Measurements from ENCODE around the gene PATJ.

DNA sequence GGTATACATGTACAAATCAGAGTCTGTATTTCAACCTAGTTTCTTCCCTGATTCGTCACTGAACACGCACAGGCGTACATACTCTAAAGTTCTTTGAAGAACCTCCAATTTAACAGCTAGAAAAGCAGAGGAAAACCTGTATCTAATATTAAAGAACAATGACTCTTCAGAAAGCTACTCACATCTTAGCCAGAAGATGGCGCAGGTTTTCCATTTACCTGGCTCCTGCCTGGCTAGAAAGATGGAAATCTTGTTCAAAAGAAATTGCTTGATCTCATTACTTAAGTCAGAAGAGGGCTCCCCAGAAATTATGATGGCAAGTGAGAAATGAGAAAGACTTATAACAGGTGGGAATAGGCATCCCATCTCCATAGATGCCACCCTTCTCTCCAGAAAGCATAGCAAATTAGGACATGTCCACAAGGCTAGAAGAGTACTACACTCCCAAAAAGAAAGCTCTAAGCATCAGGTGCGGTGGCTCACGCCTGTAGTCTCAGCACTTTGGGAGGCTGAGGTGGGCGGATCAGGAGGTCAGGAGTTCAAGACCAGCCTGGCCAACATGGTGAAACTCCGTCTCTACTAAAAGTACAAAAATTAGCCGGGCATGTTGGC is 433.4 kb downstream of the PATJ start:
- TF ChIP-seq, protein P1, sequence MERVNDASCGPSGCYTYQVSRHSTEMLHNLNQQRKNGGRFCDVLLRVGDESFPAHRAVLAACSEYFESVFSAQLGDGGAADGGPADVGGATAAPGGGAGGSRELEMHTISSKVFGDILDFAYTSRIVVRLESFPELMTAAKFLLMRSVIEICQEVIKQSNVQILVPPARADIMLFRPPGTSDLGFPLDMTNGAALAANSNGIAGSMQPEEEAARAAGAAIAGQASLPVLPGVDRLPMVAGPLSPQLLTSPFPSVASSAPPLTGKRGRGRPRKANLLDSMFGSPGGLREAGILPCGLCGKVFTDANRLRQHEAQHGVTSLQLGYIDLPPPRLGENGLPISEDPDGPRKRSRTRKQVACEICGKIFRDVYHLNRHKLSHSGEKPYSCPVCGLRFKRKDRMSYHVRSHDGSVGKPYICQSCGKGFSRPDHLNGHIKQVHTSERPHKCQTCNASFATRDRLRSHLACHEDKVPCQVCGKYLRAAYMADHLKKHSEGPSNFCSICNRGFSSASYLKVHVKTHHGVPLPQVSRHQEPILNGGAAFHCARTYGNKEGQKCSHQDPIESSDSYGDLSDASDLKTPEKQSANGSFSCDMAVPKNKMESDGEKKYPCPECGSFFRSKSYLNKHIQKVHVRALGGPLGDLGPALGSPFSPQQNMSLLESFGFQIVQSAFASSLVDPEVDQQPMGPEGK (CRISPR knock-in tag; IDR thresholded peaks at IDR 0.05; ENCODE audit: borderline replicate concordance), result no peak
- TF ChIP-seq, protein P2, sequence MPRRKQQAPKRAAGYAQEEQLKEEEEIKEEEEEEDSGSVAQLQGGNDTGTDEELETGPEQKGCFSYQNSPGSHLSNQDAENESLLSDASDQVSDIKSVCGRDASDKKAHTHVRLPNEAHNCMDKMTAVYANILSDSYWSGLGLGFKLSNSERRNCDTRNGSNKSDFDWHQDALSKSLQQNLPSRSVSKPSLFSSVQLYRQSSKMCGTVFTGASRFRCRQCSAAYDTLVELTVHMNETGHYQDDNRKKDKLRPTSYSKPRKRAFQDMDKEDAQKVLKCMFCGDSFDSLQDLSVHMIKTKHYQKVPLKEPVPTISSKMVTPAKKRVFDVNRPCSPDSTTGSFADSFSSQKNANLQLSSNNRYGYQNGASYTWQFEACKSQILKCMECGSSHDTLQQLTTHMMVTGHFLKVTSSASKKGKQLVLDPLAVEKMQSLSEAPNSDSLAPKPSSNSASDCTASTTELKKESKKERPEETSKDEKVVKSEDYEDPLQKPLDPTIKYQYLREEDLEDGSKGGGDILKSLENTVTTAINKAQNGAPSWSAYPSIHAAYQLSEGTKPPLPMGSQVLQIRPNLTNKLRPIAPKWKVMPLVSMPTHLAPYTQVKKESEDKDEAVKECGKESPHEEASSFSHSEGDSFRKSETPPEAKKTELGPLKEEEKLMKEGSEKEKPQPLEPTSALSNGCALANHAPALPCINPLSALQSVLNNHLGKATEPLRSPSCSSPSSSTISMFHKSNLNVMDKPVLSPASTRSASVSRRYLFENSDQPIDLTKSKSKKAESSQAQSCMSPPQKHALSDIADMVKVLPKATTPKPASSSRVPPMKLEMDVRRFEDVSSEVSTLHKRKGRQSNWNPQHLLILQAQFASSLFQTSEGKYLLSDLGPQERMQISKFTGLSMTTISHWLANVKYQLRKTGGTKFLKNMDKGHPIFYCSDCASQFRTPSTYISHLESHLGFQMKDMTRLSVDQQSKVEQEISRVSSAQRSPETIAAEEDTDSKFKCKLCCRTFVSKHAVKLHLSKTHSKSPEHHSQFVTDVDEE (CRISPR knock-in tag; IDR thresholded peaks at IDR 0.05), result no peak
- TF ChIP-seq ZFP30 (CRISPR knock-in tag; IDR thresholded peaks at IDR 0.05), result no peak
